SK-N-SH treated with all-trans-retinoic acid at 6 μM for 48 hours (cell line): ENCODE measurements around the gene NLE1.
"Not testable (repeated sequence)": the region's sequence is repeated elsewhere in the genome, so short reads cannot be mapped to it uniquely, and the experiment has no call there.

Experiments
- ATAC-seq: fragments of 200-7000 bp; cut with Tn5 transposase; 3 replicates; pipeline ENCODE4 v1.9.1; 2020; ENCODE audit warnings: mild to moderate bottlenecking, moderate library complexity
- ARNTL ChIP-seq: fragments of 450-650 bp; formaldehyde crosslinking; IDR thresholded peaks from 2 replicates; pipeline ENCODE4 v1.5.0; 2020; ENCODE audit warnings: low read depth, mild to moderate bottlenecking, moderate library complexity, borderline replicate concordance
- BACH2 ChIP-seq: fragments of 250-450 bp; sonication (Bioruptor Pico); IDR thresholded peaks from 2 replicates; pipeline ENCODE4 v1.9.0; 2021; ENCODE audit warnings: mild to moderate bottlenecking, borderline replicate concordance
- CREB5 ChIP-seq: fragments of 250-450 bp; sonication (Bioruptor Pico); IDR thresholded peaks from 2 replicates; pipeline ENCODE4 v1.5.1; 2020; ENCODE audit warnings: low read depth, mild to moderate bottlenecking, moderate library complexity
- CSDC2 ChIP-seq: fragments of 250-450 bp; sonication (Bioruptor Pico); IDR thresholded peaks from 2 replicates; pipeline ENCODE4 v1.5.0; 2020; ENCODE audit warnings: mild to moderate bottlenecking, moderate library complexity
- ISL1 ChIP-seq: fragments of 250-450 bp; sonication (Bioruptor Pico); IDR thresholded peaks from 2 replicates; pipeline ENCODE4 v2.1.2; 2022; ENCODE audit warnings: mild to moderate bottlenecking, moderate library complexity
- OSR1 ChIP-seq: fragments of 250-450 bp; sonication (Bioruptor Pico); IDR thresholded peaks from 2 replicates; pipeline ENCODE4 v1.8.0; 2022; ENCODE audit warnings: moderate library complexity, mild to moderate bottlenecking, inconsistent platforms
- PATZ1 ChIP-seq: fragments of 250-450 bp; sonication (Bioruptor Pico); IDR thresholded peaks from 2 replicates; pipeline ENCODE4 v1.8.0; 2020; ENCODE audit warnings: mild to moderate bottlenecking, moderate library complexity, borderline replicate concordance
- POU6F1 ChIP-seq: fragments of 250-450 bp; sonication (Bioruptor Pico); IDR thresholded peaks from 2 replicates; pipeline ENCODE4 v1.8.0; 2021; ENCODE audit warnings: low read depth, mild to moderate bottlenecking, moderate library complexity, borderline replicate concordance
- PPARA ChIP-seq: fragments of 250-450 bp; sonication (Bioruptor Pico); IDR thresholded peaks from 2 replicates; pipeline ENCODE4 v1.5.0; 2020; ENCODE audit warnings: mild to moderate bottlenecking, borderline replicate concordance
- SNAI2 ChIP-seq: fragments of 250-450 bp; sonication (Bioruptor Pico); IDR thresholded peaks from 2 replicates; pipeline ENCODE4 v1.5.0; 2020; ENCODE audit warnings: mild to moderate bottlenecking, moderate library complexity
- TCF4 ChIP-seq: fragments of 250-450 bp; sonication (Bioruptor Pico); IDR thresholded peaks from 2 replicates; pipeline ENCODE4 v1.8.0; 2021; ENCODE audit warnings: mild to moderate bottlenecking, moderate library complexity, borderline replicate concordance
- TOX ChIP-seq: fragments of 250-450 bp; sonication (Bioruptor Pico); IDR thresholded peaks from 2 replicates; pipeline ENCODE4 v1.8.0; 2021; ENCODE audit warnings: mild to moderate bottlenecking, moderate library complexity, borderline replicate concordance
- TSHZ2 ChIP-seq: fragments of 250-450 bp; sonication (Bioruptor Pico); IDR thresholded peaks from 2 replicates; pipeline ENCODE4 v1.5.0; 2020; ENCODE audit warnings: mild to moderate bottlenecking, moderate library complexity
- ZC3H10 ChIP-seq: fragments of 250-450 bp; sonication (Bioruptor Pico); IDR thresholded peaks from 2 replicates; pipeline ENCODE4 v1.5.1; 2021; ENCODE audit warnings: mild to moderate bottlenecking, moderate library complexity
- ZNF565 ChIP-seq: fragments of 450-650 bp; formaldehyde crosslinking; conservative IDR thresholded peaks from 2 replicates; pipeline ENCODE4 v1.5.0; 2020; ENCODE audit warnings: low read depth, mild to moderate bottlenecking, moderate library complexity
- ZNF70 ChIP-seq: fragments of 450-650 bp; formaldehyde crosslinking; IDR thresholded peaks from 2 replicates; pipeline ENCODE4 v1.5.0; 2020; ENCODE audit warnings: mild to moderate bottlenecking, moderate library complexity

NLE1 gene

GRCh38 chr17:35174835-35175334 lies 32.8 kb upstream of the NLE1 start (continued):
- TF ChIP-seq CREB5 = no peak
- TF ChIP-seq BACH2 (CRISPR knock-in tag) = no peak

GRCh38 chr17:35172321-35172720 lies 30.2 kb upstream of the NLE1 start:
- not testable (repeated sequence) for ATAC-seq

- ATAC-seq = peak; percentile 16; the same call in 1 of the 3 replicates
- no peak for TF ChIP-seq OSR1 (CRISPR knock-in tag)
- no peak for TF ChIP-seq CSDC2 (CRISPR knock-in tag)
- TF ChIP-seq BACH2 (CRISPR knock-in tag) = no peak
- no peak for TF ChIP-seq TSHZ2 (CRISPR knock-in tag)
- TF ChIP-seq SNAI2 = no peak
- TF ChIP-seq ARNTL (CRISPR knock-in tag) = no peak
- no peak for TF ChIP-seq TCF4
- TF ChIP-seq ZNF70 (CRISPR knock-in tag) = no peak
- no peak for TF ChIP-seq PPARA (CRISPR knock-in tag)
- no peak for TF ChIP-seq TOX (CRISPR knock-in tag)
- no peak for TF ChIP-seq POU6F1 (CRISPR knock-in tag)
Observed at GRCh38 chr17:35171834-35172233, 29.7 kb upstream of the NLE1 start.

- TF ChIP-seq TSHZ2 (CRISPR knock-in tag) (no peak), ZC3H10 (CRISPR knock-in tag) (no peak), PPARA (CRISPR knock-in tag) (no peak), ARNTL (CRISPR knock-in tag) (no peak)
- ATAC-seq = peak; percentile 61
Observed at GRCh38 chr17:35170968-35171771, 29.1 kb upstream of the NLE1 start.

GRCh38 chr17:35169835-35170363 lies 27.8 kb upstream of the NLE1 start:
- ATAC-seq = no peak
- TF ChIP-seq OSR1 (CRISPR knock-in tag) (no peak), ZNF565 (CRISPR knock-in tag) (no peak), ISL1 (CRISPR knock-in tag) (no peak), ZC3H10 (CRISPR knock-in tag) (no peak), TSHZ2 (CRISPR knock-in tag) (no peak), TOX (CRISPR knock-in tag) (no peak), PATZ1 (CRISPR knock-in tag) (no peak), SNAI2 (no peak)
